Heart left ventricle (tissue), 16 donors: ENCODE data around the gene BICD1. TPM values are rescaled to one million over a fixed set of nuclear protein-coding genes. Genes with fewer than 3 reads are reported as not detected.

Experiments
- ATAC-seq, 4 donors: fragments of 200-7000 bp; cut with Tn5 transposase; one replicate each; pipeline ENCODE4 v1.9.1; 2020 to 2022; ENCODE audit warnings: moderate library complexity in 4 of 4, mild to moderate bottlenecking in 3 of 4, moderate number of reproducible peaks in 1 of 4
- DNase-seq, 5 donors: peaks; one replicate each; pipeline ENCODE4 v3.0.0-alpha.2; 2020
- H3K27ac ChIP-seq, 12 donors: fragments of 200-600 bp; sonication (generic) in 4 of 12; one replicate each; pipeline versions ENCODE4 v1.5.0 to v1.8.0; 2016 to 2022; ENCODE audit warnings: mild to moderate bottlenecking in 2 of 12
- H3K27me3 ChIP-seq, 9 donors: fragments of 200-600 bp; sonication (generic) in 2 of 9; one replicate each; pipeline versions ENCODE4 v1.5.1 to v1.8.0; 2016 to 2022; ENCODE audit warnings: mild to moderate bottlenecking in 3 of 9
- H3K36me3 ChIP-seq, 9 donors: fragments of 200-600 bp; sonication (generic) in 2 of 9; one replicate each; pipeline versions ENCODE4 v1.5.0 to v1.8.0; 2018 to 2022; ENCODE audit warnings: mild to moderate bottlenecking in 2 of 9
- H3K4me1 ChIP-seq, 12 donors: fragments of 200-600 bp; sonication (generic) in 4 of 12; one replicate each; pipeline versions ENCODE4 v1.5.0 to v1.8.0; 2016 to 2022; ENCODE audit warnings: mild to moderate bottlenecking in 3 of 12
- H3K4me3 ChIP-seq, 12 donors: fragments of 200-600 bp; sonication (generic) in 4 of 12; one replicate each; pipeline versions ENCODE4 v1.5.0 to v1.8.0; 2017 to 2022; ENCODE audit warnings: mild to moderate bottlenecking in 9 of 12, moderate library complexity in 4 of 12
- H3K9me3 ChIP-seq, 12 donors: fragments of 200-600 bp; sonication (generic) in 4 of 12; one replicate each; pipeline versions ENCODE4 v1.5.0 to v1.8.0; 2016 to 2022; ENCODE audit warnings: mild to moderate bottlenecking in 1 of 12
- CTCF ChIP-seq, 12 donors: fragments of 200-600 bp; sonication (generic) in 4 of 12; IDR thresholded peaks; one replicate each; pipeline versions ENCODE4 v1.5.0 to v1.8.0; 2018 to 2022; ENCODE audit warnings: antibody characterized with exemption in 12 of 12, mild to moderate bottlenecking in 5 of 12
- POLR2A ChIP-seq, 2 donors: fragments of 450-650 bp; IDR thresholded peaks; one replicate each; pipeline ENCODE4 v1.6.1; 2017; ENCODE audit warnings: antibody characterized with exemption in 2 of 2, mild to moderate bottlenecking in 2 of 2, moderate library complexity in 2 of 2
- WGBS, 4 donors: extraction: QIAGEN DNeasy Blood & Tissue Kit in 2 of 4; methylation state at CpG; one replicate each; pipeline versions ENCODE4 v1.1.5 to v1.1.7; 2013 to 2018; 5-methylcytosine and 5-hydroxymethylcytosine counted together
- intact Hi-C, 10 donors: fragments of 100-400 bp; cut with DNase I; formaldehyde crosslinking; loops; one replicate each; pipeline versions ENCODE4 v1.11.1 to v1.14.2; 2022
- polyA plus RNA-seq, 2 donors: library from polyadenylated mRNA; stranded (reverse); fragments of 200-250 nt; gene quantifications; one replicate each; pipeline ENCODE4 v1.2.3, GENCODE V29; 2013
- total RNA-seq, 9 donors: library from RNA; depleted of rRNA in 2 of 9; stranded (reverse); fragments of >200 nt in 2 of 9; fragmentation: NEBNext Ultra II Directional in 3 of 9; extraction: Animal tissue kit (Norgen Biotek cat#: 25700) in 3 of 9; gene quantifications; one replicate each; pipeline versions ENCODE4 v1.1.0 to v1.2.4, GENCODE V29; 2016 to 2023
- donor health status: ischemic (EF 13 %, LVEDD 7.1; RV severe dilation, severe dysfunction).
- donor health status: healthy with polysubstance abuse.
- donor health status: DM: no; HTN: yes; CAD: no.
- donor health status: DM: no; HTN: no; CAD: no.
- donor health status: ischemic (EF 25% LVEDD 6.9; RV normal size, moderate dysfunction).
- donor health status: ischemic (EF 25% LVEDD 5.7; RV mildly dilated, moderate dysfunction).
- donor health status: healthy.
- donor health status: DM: yes; HTN: yes; CAD: no.
- donor health status: ischemic (EF 35%, LVEDD 5.7; RV mildly dilated, moderate dysfunction).
- donor health status: nonischemic (EF 11% LVEDD 7.7; RV severe dilation, severe dysfunction).
- donor health status: DM: yes; HTN: yes; CAD: no.
- donor health status: PGD.
- donor health status: ischemic (EF 29% LVEDD 5.4; RV normal size, mild dysfunction).
- donor health status: nonischemic (EF 23%, LVEDD 6.1; RV moderate dilation, normal function).

The BICD1 gene
- total and polyA plus RNA-seq, 11 donors: 2.1 to 16.3 (median 7.0) TPM

DNA sequence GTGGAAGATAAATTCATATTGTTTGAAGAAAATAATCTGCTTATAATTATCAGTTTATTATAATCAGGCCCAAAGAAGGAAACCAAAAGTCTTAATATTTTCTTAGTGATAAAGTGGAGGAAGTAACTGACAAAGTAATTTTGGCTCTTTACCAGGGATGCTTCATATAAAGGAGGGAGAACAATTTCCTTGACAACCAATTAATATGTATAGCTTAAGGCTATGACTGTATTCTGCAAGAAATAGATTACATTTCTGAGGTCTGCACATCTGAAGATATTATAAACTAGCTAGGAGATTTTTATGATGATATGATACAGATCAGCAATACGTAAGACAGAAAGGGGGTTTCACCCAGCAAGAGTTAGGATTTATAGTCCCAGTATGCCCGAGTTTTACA lies 90.8 kb downstream of the BICD1 start:
- intact Hi-C loops: no loop called here
- 65 to 92% (median 85%) methylated on average over 2 of the region's 2 CpGs for WGBS, 4 donors
- no peak for TF ChIP-seq POLR2A (IDR thresholded peaks at IDR 0.05)
- TF ChIP-seq CTCF (IDR thresholded peaks at IDR 0.05): no peak

GRCh38 chr12:32198555-32198954 lies 91.9 kb downstream of the BICD1 start:
- no peak overlapping the region for H3K4me3 ChIP-seq
- H3K27me3 ChIP-seq: no peaks in the 10 kb centered on the region
- DNase-seq: no peak
- intact Hi-C loops: no loop called here
- H3K4me1 ChIP-seq: no peaks in the 10 kb centered on the region
- no peaks in the 10 kb centered on the region for H3K36me3 ChIP-seq
- TF ChIP-seq CTCF (IDR thresholded peaks at IDR 0.05) (no peak), POLR2A (IDR thresholded peaks at IDR 0.05) (no peak)
- 86 to 91% (median 90%) methylated on average over 2 of the region's 2 CpGs for WGBS, 4 donors
- H3K9me3 ChIP-seq: peaks cover 0 to 17% (median 6%) of the 10 kb centered on the region in 12 donors
- H3K27ac ChIP-seq: no peak overlapping the region
- no peak for ATAC-seq

More for the DNA sequence above, 90.8 kb downstream of the BICD1 start:
- H3K36me3 ChIP-seq: no peaks in the 10 kb centered on the region
- DNase-seq: no peak
- no peak overlapping the region for H3K27ac ChIP-seq
- no peak for ATAC-seq
- H3K9me3 ChIP-seq: peaks cover 0 to 17% (median 6%) of the 10 kb centered on the region in 12 donors
- no peak overlapping the region for H3K4me3 ChIP-seq
- H3K27me3 ChIP-seq: no peaks in the 10 kb centered on the region
- no peaks in the 10 kb centered on the region for H3K4me1 ChIP-seq

DNA sequence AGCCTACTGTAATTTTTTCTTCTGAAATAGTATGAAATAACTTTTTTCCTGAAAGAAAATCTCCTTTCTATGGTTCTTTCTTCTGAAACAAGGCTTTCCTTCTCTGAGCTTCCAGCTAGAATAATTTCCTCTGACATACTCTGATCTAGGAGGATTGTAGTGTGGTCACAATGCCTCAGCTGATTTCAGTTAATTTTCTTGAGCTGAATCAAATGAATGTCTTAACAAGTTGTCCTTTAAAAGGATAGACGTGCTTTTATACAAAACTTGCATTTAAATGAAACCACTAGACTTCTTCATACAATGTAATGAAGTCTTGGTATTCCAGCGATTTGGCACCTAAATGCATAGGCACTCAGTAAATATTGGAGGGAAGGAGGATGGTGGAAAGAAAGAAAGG lies 94.4 kb downstream of the BICD1 start:
- WGBS, 4 donors: 89 to 96% (median 94%) methylated on average over 2 of the region's 2 CpGs
- DNase-seq: no peak
- Histone ChIP-seq H3K36me3 (no peaks in the 10 kb centered on the region), H3K27ac (no peak overlapping the region), H3K4me3 (no peak overlapping the region), H3K9me3 (peaks cover 0 to 2% (median 0%) of the 10 kb centered on the region in 12 donors), H3K4me1 (no peaks in the 10 kb centered on the region), H3K27me3 (no peaks in the 10 kb centered on the region)
- ATAC-seq: no peak
- TF ChIP-seq POLR2A (IDR thresholded peaks at IDR 0.05) (no peak), CTCF (IDR thresholded peaks at IDR 0.05) (no peak)
- intact Hi-C loops: no loop called here

GRCh38 chr12:32201976-32202375 lies 95.3 kb downstream of the BICD1 start:
- ATAC-seq: no peak

More at GRCh38 chr12:32201976-32202375, 95.3 kb downstream of the BICD1 start:
- Histone ChIP-seq H3K9me3 (no peaks in the 10 kb centered on the region), H3K4me1 (no peaks in the 10 kb centered on the region), H3K27me3 (no peaks in the 10 kb centered on the region), H3K4me3 (no peak overlapping the region), H3K36me3 (no peaks in the 10 kb centered on the region), H3K27ac (no peak overlapping the region)
- no peak for TF ChIP-seq POLR2A (IDR thresholded peaks at IDR 0.05)
- no peak for TF ChIP-seq CTCF (IDR thresholded peaks at IDR 0.05)
- DNase-seq: peak in 2 of 5 donors; percentile 22 to 49
- 85 to 90% (median 86%) methylated on average over 1 of the region's 1 CpG for WGBS, 4 donors
- intact Hi-C loops: no loop called here
